ENCODE results near the gene SDHA.
"Not testable (repeated sequence)": the region's sequence is repeated elsewhere in the genome, so short reads cannot be mapped to it uniquely, and the experiment has no call there.

SDHA gene

DNA sequence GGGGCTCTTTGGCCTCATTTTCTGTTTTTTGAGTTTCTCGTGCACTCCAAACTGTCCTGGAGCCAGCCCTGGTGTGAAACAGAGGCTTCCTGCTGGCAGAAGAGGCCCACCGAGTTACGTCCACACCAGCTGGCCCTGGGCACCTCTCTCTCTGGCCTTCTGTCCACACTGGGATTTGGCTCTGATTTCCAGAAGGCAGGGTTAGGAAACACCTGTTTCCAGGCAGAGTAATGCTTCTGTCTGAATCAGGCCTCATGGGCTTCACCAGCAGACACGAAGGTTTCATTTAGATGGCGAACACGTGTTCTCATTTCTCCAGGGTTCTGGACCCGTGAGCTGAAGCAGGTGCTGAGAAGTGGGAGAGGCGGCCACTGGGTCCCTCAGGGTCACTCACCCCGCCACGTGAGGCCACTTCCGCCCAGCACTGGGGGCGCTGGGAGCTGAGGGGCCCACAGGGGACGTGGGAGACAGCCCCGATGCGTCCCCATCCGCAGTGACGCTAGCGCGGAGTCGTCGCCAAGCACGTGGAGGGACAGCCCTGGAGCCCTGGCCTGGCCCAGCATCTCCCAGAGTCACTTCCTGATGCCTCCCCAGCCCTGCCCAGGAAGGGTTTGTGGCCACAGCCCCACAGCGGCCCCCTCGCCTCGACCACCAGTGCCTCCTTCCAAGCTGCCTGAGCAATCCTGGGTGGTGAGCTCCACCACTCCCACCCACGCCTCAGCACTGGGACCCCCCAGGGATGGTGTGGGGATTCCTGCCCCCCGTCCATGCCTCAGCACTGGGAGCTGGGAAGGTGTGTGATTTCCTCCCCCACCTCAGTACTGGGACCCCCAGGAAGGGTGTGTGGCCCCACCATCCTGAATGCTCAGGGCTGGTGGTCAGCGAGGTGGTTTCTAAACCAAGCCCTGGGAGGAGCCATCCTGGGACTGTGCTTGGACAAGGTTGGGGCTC is 31.8 kb upstream of the SDHA start:
- DNase-seq (ENCODE audit: low spot score), result no peak

DNA sequence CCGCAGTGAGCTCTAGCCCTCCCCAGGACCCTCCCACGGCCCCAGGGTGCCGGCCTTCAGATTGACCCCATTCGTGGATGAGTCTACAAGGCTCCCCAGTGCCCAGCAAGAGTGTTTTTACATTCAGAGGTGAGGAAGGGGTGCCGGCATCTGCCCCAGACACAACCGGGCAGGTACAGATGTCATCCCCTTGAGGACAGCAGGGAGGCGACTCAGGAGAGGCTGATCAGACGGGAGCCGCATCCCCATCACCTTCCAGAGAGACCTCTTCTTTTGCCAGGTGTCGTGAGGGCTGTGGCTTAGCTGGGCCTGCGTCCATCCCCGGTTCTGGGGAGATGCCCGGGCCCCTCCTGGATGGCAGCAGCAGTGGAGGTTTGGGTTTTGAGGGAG is 31.1 kb upstream of the SDHA start:
- no peak for DNase-seq (ENCODE audit: low spot score)

GRCh38 chr5:187617-188451 is 30.3 kb upstream of the SDHA start:
- DNase-seq (ENCODE audit: low spot score), result no peak

DNA sequence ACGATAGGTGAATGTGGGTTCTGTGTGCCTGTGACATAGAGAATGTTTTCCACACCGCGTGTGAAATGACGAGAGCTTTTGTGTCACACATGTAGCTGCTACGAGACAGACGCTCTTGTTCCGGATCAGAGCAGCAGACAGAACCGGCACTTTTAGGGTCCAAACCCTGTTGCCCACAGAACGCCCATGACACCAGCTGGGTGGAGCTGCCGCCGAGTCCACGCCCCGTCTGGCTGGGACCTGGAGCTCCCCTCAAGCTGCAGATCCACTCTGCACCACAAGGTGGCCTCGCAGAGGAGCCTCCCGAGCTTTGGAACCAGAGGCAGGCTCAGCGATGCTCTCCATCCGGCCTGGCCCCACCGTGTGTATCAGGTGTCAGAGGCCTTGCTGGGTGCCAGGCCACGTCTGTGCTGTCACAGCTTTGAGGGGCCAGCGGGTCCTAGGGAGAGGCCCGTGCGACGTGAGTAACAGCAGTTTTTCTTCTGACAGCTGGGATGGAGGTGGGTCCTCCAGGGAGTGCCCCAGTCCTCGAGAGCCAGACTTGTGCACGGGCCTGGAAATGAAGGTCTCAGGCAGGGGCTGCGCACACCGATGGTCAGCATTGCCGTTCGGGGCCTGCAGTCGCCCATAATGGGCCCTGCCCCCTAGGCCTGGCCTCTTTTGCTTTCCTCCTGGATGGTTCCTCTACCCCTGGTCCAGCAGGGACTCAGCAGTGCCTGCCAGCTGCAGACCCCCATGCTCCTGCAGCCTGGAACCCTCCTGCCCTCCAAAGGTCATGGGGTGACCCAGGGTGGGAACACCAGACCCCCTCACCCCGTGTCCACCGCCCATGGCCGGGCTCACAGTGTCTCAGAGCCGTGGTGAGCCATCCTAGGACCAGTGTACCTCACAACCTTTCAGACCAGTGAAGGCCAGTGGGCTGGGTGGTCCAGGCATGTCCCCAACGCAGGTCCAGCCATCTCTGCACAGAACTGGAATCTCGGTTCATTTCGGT is 29.3 kb upstream of the SDHA start:
- DNase-seq (ENCODE audit: low spot score), result peak; percentile 95

GRCh38 chr5:189486-189885 is 28.6 kb upstream of the SDHA start:
- no peak for DNase-seq (ENCODE audit: low spot score)

DNA sequence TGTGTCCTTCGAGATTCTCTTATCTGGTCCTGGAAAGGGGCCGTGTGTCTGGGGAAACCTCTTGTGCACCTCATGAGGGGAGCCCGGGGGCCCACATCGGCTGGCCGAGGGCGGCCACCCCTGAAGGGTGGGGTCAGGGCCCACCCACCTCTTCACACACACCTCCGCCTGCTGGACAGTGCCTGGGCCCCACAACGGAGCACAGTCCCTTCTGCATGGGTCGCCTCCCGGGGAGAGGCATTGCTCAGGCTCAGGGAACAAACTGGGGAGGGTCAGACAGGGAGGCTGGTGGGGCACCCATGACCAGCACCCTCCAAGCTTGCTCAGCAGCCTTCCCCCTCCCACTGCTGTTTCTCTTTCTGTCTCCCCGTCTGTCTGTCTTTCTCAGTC is 28.1 kb upstream of the SDHA start:
- no peak for DNase-seq (ENCODE audit: low spot score)

DNA sequence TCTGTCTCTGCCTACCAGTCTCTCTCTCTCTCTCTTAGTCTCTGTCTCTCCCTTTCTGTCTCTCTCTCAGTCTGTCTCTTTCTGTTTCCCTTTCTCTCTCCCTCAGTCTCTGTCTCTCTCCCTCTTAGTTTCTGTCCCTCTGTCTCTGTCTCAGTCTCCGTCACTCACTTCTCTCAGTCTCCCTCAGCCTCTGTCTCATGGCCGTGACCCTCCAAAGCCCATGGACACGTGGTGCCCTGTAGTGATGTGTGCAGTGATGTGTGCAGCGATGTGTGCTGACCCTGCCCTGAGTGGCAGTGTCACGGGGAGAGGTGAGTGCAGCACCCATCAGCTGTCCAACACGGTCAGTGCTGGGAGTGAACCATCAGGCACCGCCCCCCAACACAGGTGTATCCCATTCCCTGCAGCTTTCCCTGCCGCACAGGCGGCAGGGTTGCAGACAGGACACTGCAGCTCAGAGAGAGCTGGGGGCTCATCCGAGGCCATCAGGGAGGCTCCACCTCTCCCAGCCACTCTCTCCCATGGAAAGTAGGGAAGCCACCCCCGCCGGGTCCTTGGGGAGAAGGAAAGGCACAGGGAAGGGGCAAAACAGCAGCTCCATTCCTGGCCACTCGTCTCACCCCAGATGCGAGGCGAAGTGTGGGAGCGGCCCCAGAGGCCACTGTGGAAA is 27.6 kb upstream of the SDHA start:
- no peak for DNase-seq (ENCODE audit: low spot score)

DNA sequence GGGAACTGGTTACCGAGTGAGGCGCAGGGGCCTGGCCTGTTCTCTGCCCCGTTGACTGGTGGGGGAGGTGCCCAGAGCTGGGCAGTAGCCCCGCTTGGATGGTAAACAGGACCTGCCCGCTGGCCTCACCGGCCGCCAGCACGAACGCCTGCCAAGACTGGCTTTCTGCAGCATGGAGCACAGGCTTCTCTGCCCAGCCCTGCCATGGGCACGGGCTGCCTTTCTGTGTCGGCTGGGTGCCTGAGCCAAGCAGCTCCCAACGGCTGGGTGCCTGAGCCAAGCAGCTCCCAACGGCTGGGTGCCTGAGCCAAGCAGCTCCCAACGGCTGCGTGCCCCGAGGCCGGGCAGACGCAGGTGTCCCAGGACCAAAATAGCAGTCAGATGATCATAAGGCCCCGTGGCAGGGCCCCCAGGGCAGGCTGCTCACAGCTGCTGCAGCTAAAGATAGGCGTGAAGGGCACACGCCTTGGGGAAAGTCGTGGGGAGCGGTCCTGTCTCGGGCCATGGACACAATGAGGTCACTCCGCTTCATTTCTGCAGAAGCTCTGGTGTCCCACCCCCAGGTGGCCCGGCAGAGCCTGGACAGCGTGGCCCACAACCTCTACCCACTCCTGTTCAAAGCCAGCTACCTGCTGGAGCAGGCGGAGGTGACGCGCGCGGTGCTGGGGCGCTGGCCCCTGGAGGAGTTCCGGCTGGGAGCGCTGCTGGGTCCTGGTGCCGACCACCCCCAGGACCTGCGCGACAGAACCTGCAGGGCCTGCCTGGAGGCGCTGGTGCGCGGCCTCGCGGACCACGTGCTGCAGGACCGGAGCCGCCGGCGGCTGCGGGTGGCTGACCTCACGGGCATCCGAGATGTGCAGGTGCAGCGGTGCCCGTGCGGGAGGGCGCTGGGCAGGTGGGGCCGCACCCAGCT is 26.8 kb upstream of the SDHA start, which contains the start of gene LRRC14B:
TSS of gene LRRC14B (plus strand) at position 460 of the 913 bp plus-strand sequence. CDS start at position 504, 44 bp downstream.
- no peak for DNase-seq (ENCODE audit: low spot score)

DNA sequence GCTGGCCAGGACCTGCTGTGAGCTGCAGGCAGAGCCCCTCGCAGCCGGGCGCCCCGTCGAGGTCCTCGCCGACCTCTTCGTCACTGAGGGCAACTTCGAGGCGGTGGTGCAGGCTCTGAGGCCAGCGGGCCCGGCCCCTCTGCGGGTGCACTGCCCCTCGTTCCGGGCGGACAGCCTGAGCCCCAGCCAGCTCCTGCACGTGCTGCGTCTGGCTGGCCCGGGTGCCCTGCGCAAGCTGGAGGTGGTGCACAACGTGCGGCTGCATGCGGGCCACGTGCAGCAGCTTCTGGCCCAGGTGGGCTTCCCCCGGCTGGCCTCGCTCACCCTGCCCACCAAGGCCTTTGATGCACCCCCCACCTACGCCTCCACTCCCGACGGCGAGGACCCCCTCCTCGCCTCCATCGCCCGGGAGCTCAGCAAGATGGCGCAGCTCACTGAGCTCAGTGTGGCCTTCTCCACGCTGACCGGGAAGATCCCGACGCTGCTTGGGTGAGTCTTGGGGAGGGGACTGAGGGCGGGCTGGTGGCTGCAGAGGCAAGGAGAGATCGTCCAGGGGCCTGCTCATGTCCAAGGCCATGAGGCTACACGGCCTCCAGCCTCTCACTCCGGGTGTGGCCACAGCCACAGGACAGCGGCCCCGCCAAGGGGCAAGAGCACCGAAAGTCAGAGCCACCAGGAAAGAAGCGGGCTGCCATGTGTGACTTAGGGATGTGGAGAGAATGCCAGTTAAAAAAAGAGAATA is 26.0 kb upstream of the SDHA start:
- DNase-seq (ENCODE audit: low spot score), result no peak

DNA sequence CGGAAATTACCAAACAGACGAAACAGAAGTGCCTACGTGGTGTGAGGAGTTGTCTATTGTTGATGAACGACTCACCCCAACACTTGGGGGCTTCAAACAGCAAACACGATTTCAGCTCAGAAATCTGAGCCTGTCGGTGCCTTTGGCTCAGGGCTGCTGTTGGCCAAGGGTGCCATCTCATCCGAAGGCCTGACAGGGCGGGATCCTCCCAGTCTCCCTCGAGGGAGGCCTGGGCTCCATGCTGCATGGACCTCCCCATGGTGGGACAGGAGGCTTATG is 25.5 kb upstream of the SDHA start:
- no peak for DNase-seq (ENCODE audit: low spot score)

GRCh38 chr5:192970-193831 is 24.9 kb upstream of the SDHA start:
- no peak for DNase-seq (ENCODE audit: low spot score)

- DNase-seq (ENCODE audit: low spot score), result no peak
These were observed 24.0 kb upstream of the SDHA start for GRCh38 chr5:194102-194501.

GRCh38 chr5:194603-195209 is 23.4 kb upstream of the SDHA start:
- DNase-seq (ENCODE audit: low spot score), result no peak

GRCh38 chr5:195401-196160 is 22.5 kb upstream of the SDHA start:
- no peak for DNase-seq (ENCODE audit: low spot score)

GRCh38 chr5:196350-196749 is 21.8 kb upstream of the SDHA start:
- no peak for DNase-seq (ENCODE audit: low spot score)

- DNase-seq (ENCODE audit: low spot score), result not testable (repeated sequence)
These were observed 21.1 kb upstream of the SDHA start for GRCh38 chr5:197031-197430.

GRCh38 chr5:197892-198489 is 20.1 kb upstream of the SDHA start:
- no peak for DNase-seq (ENCODE audit: low spot score)

All from AG08395 (cell line).